ENCODE data around the gene HBS1L.
"Not testable (repeated sequence)": the region's sequence is repeated elsewhere in the genome, so short reads cannot be mapped to it uniquely, and the experiment has no call there.

The HBS1L gene

DNA sequence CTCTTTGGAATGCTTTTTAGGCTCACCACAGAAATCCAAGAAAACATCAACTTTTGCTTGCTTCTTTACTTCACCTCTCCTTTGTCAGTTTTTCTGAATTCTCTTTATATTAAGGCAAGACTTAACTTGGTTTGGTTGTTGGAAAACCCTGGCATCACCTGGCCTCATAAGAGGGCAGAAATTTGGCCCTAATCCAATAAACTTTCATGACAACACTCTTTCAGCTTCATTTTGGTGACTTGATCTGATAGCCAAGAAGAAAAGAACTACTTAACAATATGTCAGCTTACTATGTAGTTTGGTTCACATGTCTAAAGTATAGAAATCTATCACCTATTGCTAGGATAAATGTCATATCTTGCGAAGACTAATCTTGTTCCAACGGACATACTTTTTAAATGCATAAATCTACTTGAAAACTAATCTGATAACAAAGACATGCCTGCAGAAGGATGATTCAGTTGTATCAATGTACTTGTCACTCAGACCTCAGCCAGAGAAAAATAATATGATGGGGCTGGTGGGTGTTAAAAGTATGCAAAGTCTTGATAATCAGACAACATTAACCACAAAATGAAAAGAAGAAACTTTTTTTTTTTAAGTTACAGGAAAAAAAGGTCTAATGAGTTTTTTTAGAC lies 19.3 kb upstream of the HBS1L start:
- DNase-seq: no peak

- no peak for DNase-seq
Measured at GRCh38 chr6:135073217-135073616, 18.6 kb upstream of the HBS1L start.

DNA sequence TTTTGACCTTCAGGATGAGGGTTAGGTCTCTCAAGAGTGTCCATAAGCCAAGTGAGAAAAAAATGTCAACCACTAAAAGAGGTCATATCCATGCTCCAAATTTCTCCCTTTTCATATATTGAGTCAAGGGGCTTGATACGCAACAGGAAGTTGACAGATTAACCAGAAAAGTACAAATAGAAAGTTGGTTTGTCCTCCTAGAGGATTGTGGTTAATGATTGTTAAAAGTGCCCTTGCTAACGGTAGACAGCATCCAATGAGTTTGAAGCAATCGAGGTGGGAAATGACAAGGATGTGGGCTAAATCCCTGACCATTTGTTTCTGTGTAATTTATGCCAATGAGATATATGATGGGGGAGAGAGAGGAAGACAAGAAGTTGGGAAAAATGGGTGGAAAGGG lies 18.1 kb upstream of the HBS1L start:
- DNase-seq: no peak

- no peak for DNase-seq
Measured at GRCh38 chr6:135071541-135071940, 16.9 kb upstream of the HBS1L start.

GRCh38 chr6:135067911-135068310 lies 13.3 kb upstream of the HBS1L start:
- DNase-seq: no peak

GRCh38 chr6:135066806-135067205 lies 12.2 kb upstream of the HBS1L start:
- DNase-seq: no peak

- DNase-seq: no peak
Measured at GRCh38 chr6:135066397-135066796, 11.8 kb upstream of the HBS1L start.

GRCh38 chr6:135064586-135064985 lies 10.0 kb upstream of the HBS1L start:
- DNase-seq: no peak

DNA sequence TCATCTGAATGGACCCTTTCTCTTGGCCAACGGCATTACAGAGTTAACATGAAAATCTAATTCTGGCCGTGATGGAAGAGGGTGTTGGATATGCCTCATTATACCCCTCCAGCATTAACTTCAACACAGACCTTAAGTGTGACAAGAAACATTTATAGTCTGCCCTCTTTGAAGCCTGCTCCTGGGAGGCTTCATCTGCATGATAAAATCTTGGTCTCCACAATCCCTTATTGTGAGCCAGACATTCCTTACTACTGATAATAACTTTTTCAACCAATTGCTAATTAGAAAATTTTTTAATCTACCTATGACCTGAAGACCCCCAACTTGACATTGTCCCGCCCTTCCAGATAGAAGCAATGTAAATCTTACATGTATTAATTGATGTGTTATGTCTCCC lies 9.3 kb upstream of the HBS1L start:
- no peak for DNase-seq

- DNase-seq: no peak
Measured at GRCh38 chr6:135062735-135063134, 8.1 kb upstream of the HBS1L start.

DNA sequence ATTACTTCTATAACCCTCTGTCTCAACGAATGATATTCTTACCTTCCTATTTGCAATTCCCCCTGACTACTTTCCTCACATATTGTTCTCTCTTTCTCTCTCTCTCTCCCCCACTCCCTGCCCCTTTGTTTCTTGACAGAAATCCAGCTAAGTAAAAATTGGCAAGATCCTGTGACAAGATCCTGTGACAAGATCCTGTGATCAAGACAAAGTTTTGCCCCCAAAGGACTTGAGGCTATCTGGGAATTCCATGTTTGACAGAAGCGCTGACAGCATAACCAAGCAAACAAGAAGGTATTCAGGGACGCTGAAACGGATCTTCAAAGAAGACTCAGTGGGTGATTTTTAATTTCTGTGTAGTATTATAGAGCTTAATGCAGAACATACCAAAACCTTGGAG lies 5.5 kb upstream of the HBS1L start:
- no peak for DNase-seq

- not testable (repeated sequence) for DNase-seq
Measured at GRCh38 chr6:135058299-135058698, 3.7 kb upstream of the HBS1L start.

DNA sequence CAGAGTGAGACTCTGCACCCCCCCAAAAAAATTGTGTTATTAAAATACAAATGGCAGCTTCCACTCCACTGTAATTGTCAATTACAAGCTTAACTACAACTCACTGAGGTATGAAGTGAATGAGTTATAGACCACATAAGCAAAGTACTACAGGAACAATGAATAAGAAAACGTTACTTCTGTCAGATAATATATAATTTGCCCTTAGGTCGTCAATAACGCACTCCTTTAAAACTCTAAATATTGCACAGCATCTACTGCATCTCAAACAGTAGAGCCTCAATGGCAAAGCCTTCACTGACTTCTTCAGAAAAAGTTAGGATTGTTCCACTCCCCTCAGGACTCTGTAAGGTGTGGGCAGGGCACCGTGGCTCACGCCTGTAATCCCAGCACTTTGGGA lies 2.0 kb upstream of the HBS1L start:
- DNase-seq: no peak

GRCh38 chr6:135054226-135054568 lies 425 bp downstream of the HBS1L start:
- DNase-seq: no peak

DNA sequence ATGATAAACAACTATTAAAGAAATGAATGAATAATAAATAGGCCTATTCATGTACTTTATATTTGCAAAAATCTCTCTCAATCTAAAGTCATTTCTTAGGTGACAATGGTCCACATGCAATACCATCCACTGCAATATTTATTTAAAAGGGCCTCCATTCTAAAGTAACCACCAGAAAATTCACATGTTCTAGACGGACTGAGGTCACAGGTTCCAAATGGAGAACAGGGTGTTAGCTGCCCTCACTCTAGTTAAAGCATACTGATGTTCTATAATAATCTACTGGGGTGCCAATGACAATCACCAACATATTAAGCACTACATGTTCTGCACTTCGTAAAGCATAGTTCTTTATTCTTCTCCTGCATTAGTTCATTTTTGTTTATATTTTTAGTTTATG lies 1.2 kb downstream of the HBS1L start:
- DNase-seq: no peak

DNA sequence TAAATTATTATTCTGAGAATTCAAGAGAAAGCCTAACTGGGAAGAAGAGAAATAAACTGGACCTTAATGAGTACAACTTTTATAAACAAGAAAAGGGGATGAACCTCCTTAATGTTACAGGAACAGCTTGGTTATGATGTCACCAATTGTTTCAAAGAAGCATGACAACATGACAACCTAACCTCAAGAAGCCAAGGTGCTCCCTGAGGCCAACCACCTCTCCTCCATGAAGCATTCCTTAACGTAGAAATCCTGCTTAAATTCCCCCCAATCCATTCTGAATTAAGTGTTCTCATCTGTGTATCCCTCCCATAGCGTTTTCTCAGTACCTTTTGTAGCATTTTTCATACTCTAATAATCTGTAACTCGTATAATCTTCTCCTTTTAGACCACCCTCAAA lies 1.7 kb downstream of the HBS1L start:
- no peak for DNase-seq

DNA sequence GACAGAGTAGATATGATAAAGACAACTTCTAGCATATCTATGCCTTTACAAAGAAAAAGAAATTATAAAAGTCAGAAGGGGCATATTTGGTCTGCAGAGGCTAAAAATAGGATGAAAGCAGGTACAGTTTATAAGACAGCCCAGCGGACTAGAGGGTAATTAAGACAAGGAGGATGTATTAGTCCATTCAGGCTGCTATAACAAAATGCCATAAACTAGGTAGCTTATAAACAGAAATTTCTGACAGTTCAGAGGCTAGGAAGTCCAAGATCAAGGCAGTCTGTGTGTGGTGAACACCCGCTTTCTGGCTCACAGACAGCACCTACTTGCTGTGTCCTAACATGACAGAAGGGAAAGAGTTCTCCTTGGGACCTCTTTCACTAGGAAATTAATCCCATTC lies 5.7 kb downstream of the HBS1L start:
- no peak for DNase-seq

DNA sequence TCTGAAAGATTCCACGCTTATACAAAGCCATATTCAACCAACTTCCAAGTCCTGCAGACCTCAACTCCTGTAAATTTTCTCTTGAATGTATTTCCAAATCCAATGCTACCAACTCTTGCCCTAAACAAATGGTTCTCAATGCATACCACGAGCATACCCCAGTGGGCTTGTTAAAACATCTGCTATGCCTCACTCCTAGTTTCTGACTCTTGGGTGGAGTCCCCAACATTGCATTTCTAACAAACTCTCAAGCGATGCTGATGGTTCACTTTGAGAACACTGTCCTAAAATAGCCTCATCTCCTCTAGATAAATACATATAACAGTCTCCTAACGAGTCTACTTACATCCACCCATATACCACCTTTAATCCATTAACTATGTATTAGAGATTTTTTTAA lies 7.3 kb downstream of the HBS1L start:
- DNase-seq: no peak

DNA sequence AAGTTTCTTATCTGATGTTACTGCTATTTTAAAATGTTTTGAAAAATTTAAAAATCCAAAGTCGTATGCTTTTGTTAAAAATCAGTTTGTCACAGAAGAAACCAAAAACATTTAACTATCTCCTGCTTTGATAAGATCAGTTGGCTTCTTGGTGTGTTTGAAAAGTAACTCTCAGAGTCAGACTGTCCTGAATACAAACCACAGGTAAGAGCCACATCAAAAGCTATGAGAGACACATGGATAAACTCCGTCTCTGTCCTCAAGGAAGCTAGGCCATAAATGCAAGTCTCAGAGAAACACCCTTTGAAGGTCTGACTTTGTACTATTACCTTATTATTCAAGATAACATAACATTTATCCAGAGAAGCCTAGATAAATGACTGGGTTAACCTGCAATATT lies 7.7 kb downstream of the HBS1L start:
- DNase-seq: no peak

DNA sequence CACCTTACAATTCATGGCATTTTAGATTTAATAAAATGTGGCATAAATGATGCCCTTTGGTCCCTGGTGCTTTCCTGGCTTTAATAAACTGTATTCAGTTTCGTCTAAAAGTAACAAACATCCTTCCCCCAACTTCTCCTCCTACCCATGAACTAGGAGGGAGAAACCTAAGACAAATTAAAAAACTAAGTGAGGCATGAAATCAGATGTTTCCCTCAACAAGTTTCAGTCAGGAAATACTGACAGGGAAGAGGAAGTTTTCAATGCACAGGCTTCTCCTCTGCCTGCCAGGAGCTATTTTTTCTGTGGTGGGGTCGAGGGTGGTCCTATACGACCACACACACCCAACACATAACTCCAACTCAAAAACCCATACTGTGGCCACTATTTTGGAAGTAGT lies 10.0 kb downstream of the HBS1L start:
- no peak for DNase-seq

- no peak for DNase-seq
Measured at GRCh38 chr6:135043846-135044245, 10.8 kb downstream of the HBS1L start.

DNA sequence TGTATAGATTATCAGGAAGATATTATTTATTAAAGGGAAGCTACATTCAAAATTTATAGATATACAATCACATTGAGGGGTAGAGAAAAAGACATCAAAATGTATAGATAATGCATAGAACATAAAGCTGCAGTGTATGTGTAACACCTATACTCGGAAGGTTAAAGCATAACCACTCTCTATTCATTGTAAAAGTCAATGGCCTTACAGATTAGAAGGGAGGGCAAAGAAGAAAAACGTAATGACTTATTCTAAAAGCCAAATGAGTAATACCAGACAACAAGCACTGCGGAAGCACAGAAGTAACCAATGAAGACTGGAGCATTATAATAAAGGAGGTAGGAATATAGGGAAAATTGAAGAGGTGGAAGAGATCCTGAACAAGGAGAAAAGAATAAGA lies 11.3 kb downstream of the HBS1L start:
- no peak for DNase-seq

DNA sequence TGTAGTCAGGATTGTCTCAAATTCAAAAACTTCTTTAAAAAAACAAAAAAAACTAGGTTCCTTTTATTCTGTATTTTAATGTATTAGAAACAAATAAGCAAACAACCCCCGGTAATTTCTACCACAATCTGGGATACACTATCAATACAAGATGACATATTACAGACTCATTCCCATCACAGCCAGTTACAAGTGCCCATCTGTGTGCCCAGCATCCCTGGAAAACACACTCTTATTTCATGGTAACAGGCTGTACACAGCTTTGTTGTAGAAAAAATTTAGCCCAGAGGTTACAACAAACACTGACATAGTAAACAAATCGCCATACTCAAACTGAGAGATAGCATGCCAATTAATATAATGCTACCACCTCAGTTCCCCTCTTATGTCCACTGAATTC lies 16.3 kb downstream of the HBS1L start:
- DNase-seq: no peak

DNA sequence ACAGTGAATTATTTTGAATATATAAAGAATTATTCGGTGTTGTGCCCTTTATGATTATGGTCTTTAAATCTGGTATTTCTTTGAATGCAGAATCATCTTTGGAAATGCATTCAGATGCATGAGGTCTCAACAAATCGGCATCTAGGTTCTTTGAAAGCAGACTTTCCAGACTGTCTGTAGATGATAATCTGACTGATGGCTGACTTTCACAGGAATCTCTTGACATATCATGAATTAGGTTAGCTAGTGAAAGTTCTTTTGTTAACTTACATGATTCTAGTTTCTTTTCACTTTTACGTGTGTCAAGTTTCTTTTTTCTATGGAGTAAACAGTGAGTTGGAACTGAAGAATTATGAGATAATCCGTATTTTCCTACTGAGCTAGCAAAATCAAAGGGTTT lies 17.1 kb downstream of the HBS1L start:
- DNase-seq: no peak

- no peak for DNase-seq
Measured at GRCh38 chr6:135036731-135037420, 17.7 kb downstream of the HBS1L start.
